GM12878 (cell line): ENCODE data around the gene FANCC. TPM values are rescaled to one million over a fixed set of nuclear protein-coding genes. Genes with fewer than 3 reads are reported as not detected.

Experiments
- ATAC-seq: fragments of 200-7000 bp; cut with Tn5 transposase; 3 replicates; pipeline ENCODE4 v1.9.1; 2020; ENCODE audit warnings: mild to moderate bottlenecking, moderate library complexity
- BruUV-seq: library from RNA; stranded (reverse); fragments of 400-500 nt; replicated peaks from 2 replicates; lab custom pipeline; 2021; lab: Mats Ljungman, UMichigan
- CTCF ChIA-PET: fragments of 300-600 bp; sonication (Branson Sonifier 250); formaldehyde crosslinking; extraction: SDS; loops from one replicate; lab custom pipeline; 2021; ENCODE audit warnings: inconsistent platforms; lab: Yijun Ruan, JAX
- POLR2A ChIA-PET: fragments of 350-600 bp; formaldehyde crosslinking; extraction: SDS; loops from one replicate; lab custom pipeline; 2021; ENCODE audit warnings: inconsistent platforms; lab: Charles Lee
- RAD21 ChIA-PET: fragments of 300-600 bp; sonication (Branson Sonifier 250); formaldehyde crosslinking; loops from one replicate; lab custom pipeline; 2023; ENCODE audit warnings: antibody characterized with exemption; ENCODE audit not compliant: unreplicated experiment; lab: Charles Lee
- SMC1A ChIA-PET: fragments of 300-600 bp; sonication (Branson Sonifier 250); formaldehyde crosslinking; loops from one replicate; lab custom pipeline; 2023; ENCODE audit not compliant: unreplicated experiment, uncharacterized antibody; lab: Charles Lee
- DNase-seq: peaks from one replicate; pipeline ENCODE4 v3.0.0-alpha.2; 2011; ENCODE audit warnings: low read depth, low spot score
- FAIRE-seq: peaks from 3 replicates; lab custom pipeline; 2011; peaks lifted over from hg19 to GRCh38; lab: Jason Lieb, UNC
- H2AFZ ChIP-seq: 2 replicates; pipeline ENCODE4 v1.6.0; 2011; ENCODE audit warnings: low read depth, low read length, control low read depth; ENCODE audit not compliant: control insufficient read depth
- H3K27ac ChIP-seq: 2 replicates; pipeline ENCODE4 v1.5.1; 2011; ENCODE audit warnings: control low read depth; ENCODE audit not compliant: control insufficient read depth, insufficient read depth
- H3K27me3 ChIP-seq, 2 experiments: replicated peaks in 1 of 2; 2 replicates each; pipeline versions ENCODE4 v1.6.0 to v1.6.1; 2011; ENCODE audit warnings: low read length in 1 of 2; ENCODE audit not compliant: control insufficient read depth in 2 of 2, insufficient read depth in 2 of 2
- H3K36me3 ChIP-seq, 2 experiments: 2 replicates each; pipeline ENCODE4 v1.5.1; 2011; ENCODE audit warnings: low read length in 1 of 2; ENCODE audit not compliant: control insufficient read depth in 2 of 2, insufficient read depth in 2 of 2
- H3K4me1 ChIP-seq: 2 replicates; pipeline ENCODE4 v1.6.1; 2011; ENCODE audit warnings: mild to moderate bottlenecking, low read length, moderate library complexity, mixed read lengths; ENCODE audit not compliant: control insufficient read depth, insufficient read depth
- H3K4me2 ChIP-seq: 2 replicates; pipeline ENCODE4 v1.6.0; 2011; ENCODE audit warnings: control low read depth; ENCODE audit not compliant: control insufficient read depth, insufficient read depth
- H3K4me3 ChIP-seq: fragments of 200-600 bp; sonication (generic); 2 replicates; pipeline ENCODE4 v1.5.1; 2016
- H3K79me2 ChIP-seq: 2 replicates; pipeline ENCODE4 v1.6.0; 2011; ENCODE audit warnings: low read length; ENCODE audit not compliant: control insufficient read depth, insufficient read depth
- H3K9ac ChIP-seq: 2 replicates; pipeline ENCODE4 v1.8.0; 2011; ENCODE audit warnings: low read length, control low read depth, mixed read lengths; ENCODE audit not compliant: control insufficient read depth, insufficient read depth
- H3K9me3 ChIP-seq: replicated peaks from 3 replicates; pipeline ENCODE4 v1.5.1; 2011; ENCODE audit warnings: mild to moderate bottlenecking, low read length; ENCODE audit not compliant: control insufficient read depth, insufficient read depth
- H4K20me1 ChIP-seq: 2 replicates; pipeline ENCODE4 v1.6.0; 2011; ENCODE audit not compliant: control insufficient read depth, insufficient read depth
- CBFB ChIP-seq: IDR thresholded peaks from 2 replicates; pipeline ENCODE4 v1.6.1; 2016; ENCODE audit warnings: antibody characterized with exemption, low read depth
- HCFC1 ChIP-seq: fragments of 150-350 bp; IDR thresholded peaks from 2 replicates; pipeline ENCODE4 v1.6.1; 2014; ENCODE audit warnings: low read length
- MAX ChIP-seq: IDR thresholded peaks from 2 replicates; pipeline ENCODE4 v1.6.1; 2012; ENCODE audit warnings: low read depth, low read length, improper control_type of control experiment
- MYC ChIP-seq: IDR thresholded peaks from 2 replicates; pipeline ENCODE4 v1.6.1; 2011; ENCODE audit warnings: mild to moderate bottlenecking, low read length, moderate library complexity, inconsistent platforms; ENCODE audit not compliant: insufficient read depth, insufficient replicate concordance, insufficient read length, severe bottlenecking
- NFYB ChIP-seq: IDR thresholded peaks from 2 replicates; pipeline ENCODE4 v1.6.1; 2011; ENCODE audit warnings: low read depth, mild to moderate bottlenecking, low read length, improper control_type of control experiment, moderate library complexity; ENCODE audit not compliant: insufficient read depth
- NR2C1 ChIP-seq: fragments of 450-650 bp; IDR thresholded peaks from 2 replicates; pipeline ENCODE4 v1.6.1; 2017; ENCODE audit warnings: antibody characterized with exemption, mild to moderate bottlenecking, moderate library complexity
- NRF1 ChIP-seq: conservative IDR thresholded peaks from 2 replicates; pipeline ENCODE4 v1.6.1; 2011; ENCODE audit warnings: mild to moderate bottlenecking, low read depth, low read length, improper control_type of control experiment
- SIX5 ChIP-seq: IDR thresholded peaks from 2 replicates; pipeline ENCODE4 v1.6.1; 2011; ENCODE audit warnings: mild to moderate bottlenecking, low read depth, low read length, moderate library complexity; ENCODE audit not compliant: severe bottlenecking
- SREBF1 ChIP-seq: IDR thresholded peaks from 2 replicates; pipeline ENCODE4 v1.6.1; 2012; ENCODE audit warnings: mild to moderate bottlenecking, low read length
- SREBF2 ChIP-seq: IDR thresholded peaks from 2 replicates; pipeline ENCODE4 v1.6.1; 2012; ENCODE audit warnings: mild to moderate bottlenecking, low read length
- SRF ChIP-seq, 2 experiments: IDR thresholded peaks; 2 replicates each; pipeline ENCODE4 v1.6.1; 2011; ENCODE audit warnings: low read depth in 2 of 2, low read length in 2 of 2, mild to moderate bottlenecking in 1 of 2, moderate library complexity in 1 of 2
- YBX1 ChIP-seq: fragments of 450-650 bp; IDR thresholded peaks from 2 replicates; pipeline ENCODE4 v1.6.1; 2016; ENCODE audit warnings: antibody characterized with exemption
- ZNF217 ChIP-seq: fragments of 450-650 bp; IDR thresholded peaks from 2 replicates; pipeline ENCODE4 v1.6.1; 2017; ENCODE audit warnings: antibody characterized with exemption, mild to moderate bottlenecking
- ZNF384 ChIP-seq: IDR thresholded peaks from 2 replicates; pipeline ENCODE4 v1.6.1; 2012; ENCODE audit warnings: low read depth, mild to moderate bottlenecking, low read length, improper control_type of control experiment, borderline replicate concordance
- WGBS: methylation state at CpG from one replicate; pipeline ENCODE4 v1.1.6; 2016; ENCODE audit warnings: low lambda C conversion rate; ENCODE audit not compliant: insufficient replicate concordance, insufficient coverage; ENCODE audit errors: missing lambda C conversion rate; 5-methylcytosine and 5-hydroxymethylcytosine counted together
- in situ Hi-C: fragments of 300-500 bp; cut with MboI; formaldehyde crosslinking; loops from 9 replicates; pipeline ENCODE4 v1.14.3; 2018; ENCODE audit warnings: mixed read lengths
- intact Hi-C: fragments of 100-400 bp; cut with micrococcal nuclease; formaldehyde crosslinking; loops from one replicate; pipeline ENCODE4 v1.14.2; 2022; ENCODE audit not compliant: unreplicated experiment
- polyA plus RNA-seq, 11 experiments: library from polyadenylated mRNA; depleted of rRNA in 4 of 11; unstranded in 6 of 11; stranded (reverse) in 5 of 11; fragments of >200 nt; fragmentation: Nextera tagmentation in 4 of 11; fragmentation: Illumina TruSeq in 1 of 11; extraction: Ambion mirVana in 4 of 11; extraction: Trizol in 1 of 11; gene quantifications; 1 replicate in 1 of 11; 2 replicates in 10 of 11; pipeline versions ENCODE4 v1.2.1 to v1.2.3, GENCODE V29; 2011 to 2016; ENCODE audit warnings: inconsistent platforms in 2 of 11, missing spikeins in 2 of 11, low read depth in 1 of 11
- total RNA-seq, 4 experiments: library from RNA; depleted of rRNA in 3 of 4; stranded (reverse); fragments of >200 nt in 3 of 4; fragmentation: Illumina TruSeq in 1 of 4; extraction: Trizol in 1 of 4; gene quantifications; 2 replicates each; pipeline versions ENCODE4 v1.2.1 to v1.2.3, GENCODE V29; 2013 to 2021
- TF ChIP-seq, protein P1 (sequence below): fragments of 450-650 bp; conservative IDR thresholded peaks from 2 replicates; pipeline ENCODE4 v1.6.1; 2017; ENCODE audit warnings: mild to moderate bottlenecking, moderate library complexity
- TF ChIP-seq, protein P2 (sequence below): fragments of 450-650 bp; IDR thresholded peaks from 2 replicates; pipeline ENCODE4 v1.6.1; 2017; ENCODE audit warnings: mild to moderate bottlenecking, moderate library complexity

FANCC gene
- total and polyA plus RNA-seq, 10 of the 15 experiments (the other 5 are each of a cell fraction or from before 2014, with no cell fraction given): 1.2 to 16.8 (median 10.5) TPM

DNA sequence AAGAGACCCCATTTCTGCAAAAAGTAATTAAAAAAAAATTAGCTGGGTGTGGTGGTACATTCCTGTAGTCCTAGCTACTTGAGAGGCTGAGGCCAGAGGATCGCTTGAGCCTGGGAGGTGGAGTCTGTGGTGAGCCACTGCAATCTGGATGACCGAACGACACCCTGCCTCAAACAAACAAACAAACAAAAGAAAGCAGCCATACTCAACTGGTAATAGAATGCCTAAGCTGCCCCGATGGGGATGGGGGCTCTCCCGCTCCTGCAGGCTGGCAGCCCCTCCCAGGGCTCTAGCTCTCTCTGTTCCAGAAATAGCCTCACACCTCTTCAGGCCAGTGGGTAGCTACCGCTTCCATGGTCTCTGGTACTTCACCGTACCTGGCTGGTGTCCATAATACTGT lies 241.8 kb downstream of the FANCC start:
- Histone ChIP-seq H3K4me3 (no peak overlapping the region), H3K79me2 (no peaks in the 10 kb centered on the region), H3K4me2 (no peak overlapping the region), H3K36me3 (peaks cover 0 to under 1% of the 10 kb centered on the region in 2 experiments; a peak in 2 of 4 replicates), H3K9me3 (no peaks in the 10 kb centered on the region), H2AFZ (no peak overlapping the region), H3K27ac (no peak overlapping the region), H3K27me3 (no peaks in the 10 kb centered on the region), H3K4me1 (no peaks in the 10 kb centered on the region), H3K9ac (no peak overlapping the region), H4K20me1 (no peaks in the 10 kb centered on the region)
- ChIA-PET SMC1A (interaction anchor here (1.0 to 1.3 kb wide), 3 partner anchors 9 to 18 kb away, joined by 3 to 4 read pairs (median 3); no protein-coding TSS in a partner anchor), RAD21 (no interaction called here), POLR2A (no interaction called here), CTCF (no interaction called here)
- ATAC-seq (no peak), DNase-seq (no peak), FAIRE-seq (no peak)
- 92% methylated on average over 7 of the region's 7 CpGs for WGBS
- intact Hi-C loops: no loop called here
- in situ Hi-C loops: no loop called here
- BruUV-seq: no TSS peak
- TF ChIP-seq SIX5: no peak
- TF ChIP-seq CBFB: no peak
- no peak for TF ChIP-seq MAX
- no peak for TF ChIP-seq MYC
- no peak for TF ChIP-seq SREBF2
- no peak for TF ChIP-seq NR2C1
- TF ChIP-seq SRF (IDR thresholded peaks at IDR 0.05; ENCODE audit: low read depth in 2 of 2, low read length in 2 of 2): no peak
- TF ChIP-seq ZNF384: no peak
- no peak for TF ChIP-seq ZNF217
- no peak for TF ChIP-seq SREBF1
- no peak for TF ChIP-seq YBX1
- TF ChIP-seq, protein P1, sequence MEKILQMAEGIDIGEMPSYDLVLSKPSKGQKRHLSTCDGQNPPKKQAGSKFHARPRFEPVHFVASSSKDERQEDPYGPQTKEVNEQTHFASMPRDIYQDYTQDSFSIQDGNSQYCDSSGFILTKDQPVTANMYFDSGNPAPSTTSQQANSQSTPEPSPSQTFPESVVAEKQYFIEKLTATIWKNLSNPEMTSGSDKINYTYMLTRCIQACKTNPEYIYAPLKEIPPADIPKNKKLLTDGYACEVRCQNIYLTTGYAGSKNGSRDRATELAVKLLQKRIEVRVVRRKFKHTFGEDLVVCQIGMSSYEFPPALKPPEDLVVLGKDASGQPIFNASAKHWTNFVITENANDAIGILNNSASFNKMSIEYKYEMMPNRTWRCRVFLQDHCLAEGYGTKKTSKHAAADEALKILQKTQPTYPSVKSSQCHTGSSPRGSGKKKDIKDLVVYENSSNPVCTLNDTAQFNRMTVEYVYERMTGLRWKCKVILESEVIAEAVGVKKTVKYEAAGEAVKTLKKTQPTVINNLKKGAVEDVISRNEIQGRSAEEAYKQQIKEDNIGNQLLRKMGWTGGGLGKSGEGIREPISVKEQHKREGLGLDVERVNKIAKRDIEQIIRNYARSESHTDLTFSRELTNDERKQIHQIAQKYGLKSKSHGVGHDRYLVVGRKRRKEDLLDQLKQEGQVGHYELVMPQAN: no peak
- TF ChIP-seq NRF1: no peak
- TF ChIP-seq HCFC1: no peak
- TF ChIP-seq, protein P2, sequence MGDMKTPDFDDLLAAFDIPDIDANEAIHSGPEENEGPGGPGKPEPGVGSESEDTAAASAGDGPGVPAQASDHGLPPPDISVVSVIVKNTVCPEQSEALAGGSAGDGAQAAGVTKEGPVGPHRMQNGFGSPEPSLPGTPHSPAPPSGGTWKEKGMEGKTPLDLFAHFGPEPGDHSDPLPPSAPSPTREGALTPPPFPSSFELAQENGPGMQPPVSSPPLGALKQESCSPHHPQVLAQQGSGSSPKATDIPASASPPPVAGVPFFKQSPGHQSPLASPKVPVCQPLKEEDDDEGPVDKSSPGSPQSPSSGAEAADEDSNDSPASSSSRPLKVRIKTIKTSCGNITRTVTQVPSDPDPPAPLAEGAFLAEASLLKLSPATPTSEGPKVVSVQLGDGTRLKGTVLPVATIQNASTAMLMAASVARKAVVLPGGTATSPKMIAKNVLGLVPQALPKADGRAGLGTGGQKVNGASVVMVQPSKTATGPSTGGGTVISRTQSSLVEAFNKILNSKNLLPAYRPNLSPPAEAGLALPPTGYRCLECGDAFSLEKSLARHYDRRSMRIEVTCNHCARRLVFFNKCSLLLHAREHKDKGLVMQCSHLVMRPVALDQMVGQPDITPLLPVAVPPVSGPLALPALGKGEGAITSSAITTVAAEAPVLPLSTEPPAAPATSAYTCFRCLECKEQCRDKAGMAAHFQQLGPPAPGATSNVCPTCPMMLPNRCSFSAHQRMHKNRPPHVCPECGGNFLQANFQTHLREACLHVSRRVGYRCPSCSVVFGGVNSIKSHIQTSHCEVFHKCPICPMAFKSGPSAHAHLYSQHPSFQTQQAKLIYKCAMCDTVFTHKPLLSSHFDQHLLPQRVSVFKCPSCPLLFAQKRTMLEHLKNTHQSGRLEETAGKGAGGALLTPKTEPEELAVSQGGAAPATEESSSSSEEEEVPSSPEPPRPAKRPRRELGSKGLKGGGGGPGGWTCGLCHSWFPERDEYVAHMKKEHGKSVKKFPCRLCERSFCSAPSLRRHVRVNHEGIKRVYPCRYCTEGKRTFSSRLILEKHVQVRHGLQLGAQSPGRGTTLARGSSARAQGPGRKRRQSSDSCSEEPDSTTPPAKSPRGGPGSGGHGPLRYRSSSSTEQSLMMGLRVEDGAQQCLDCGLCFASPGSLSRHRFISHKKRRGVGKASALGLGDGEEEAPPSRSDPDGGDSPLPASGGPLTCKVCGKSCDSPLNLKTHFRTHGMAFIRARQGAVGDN: no peak
- no peak for TF ChIP-seq NFYB
